ENCODE measurements around the gene INAFM1.

The INAFM1 gene

DNA sequence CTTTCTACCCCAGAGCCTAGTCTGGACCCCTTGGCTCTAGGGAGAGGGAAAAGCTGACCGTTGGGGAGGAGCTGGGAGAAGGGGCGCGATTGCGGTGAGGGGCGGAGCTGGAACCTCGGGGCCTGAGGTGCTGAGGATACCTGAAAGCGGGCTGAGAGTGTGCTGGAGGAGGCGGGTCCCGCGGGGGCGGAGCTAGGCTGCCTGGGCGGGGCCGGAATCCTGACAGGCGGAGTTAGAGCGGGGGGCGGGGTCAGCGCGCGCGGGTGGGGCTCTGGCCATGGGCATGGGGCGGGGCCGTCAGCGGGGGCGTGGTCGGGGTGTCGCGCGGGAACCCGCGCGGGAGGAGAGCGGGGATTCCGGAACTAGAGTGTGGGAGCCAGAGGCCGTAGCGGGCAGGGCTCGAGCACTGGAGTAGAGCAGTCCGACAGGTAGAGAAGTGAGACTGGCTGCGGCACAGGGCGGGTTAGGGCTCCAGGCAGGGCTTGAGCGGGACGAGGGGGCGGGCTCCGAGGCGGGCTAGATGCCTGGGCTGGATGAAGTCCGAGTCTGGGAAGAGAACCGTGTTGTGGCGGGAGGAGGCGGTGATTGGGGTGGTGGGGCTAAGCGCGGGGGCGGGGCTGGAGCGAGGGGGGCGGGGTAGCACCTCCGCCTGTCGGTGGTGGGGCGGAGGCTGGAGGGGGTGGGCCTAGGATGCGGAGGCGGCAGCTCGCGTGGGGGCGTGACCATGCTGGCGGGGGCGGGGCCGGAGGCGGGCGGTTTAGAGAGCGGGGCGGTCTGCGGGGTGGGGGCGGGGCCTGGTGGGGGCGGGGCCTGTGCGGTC lies at the start of gene INAFM1:
TSS of gene INAFM1 (plus strand) at position 815 of the 820 bp plus-strand sequence. CDS start 35 bp downstream, outside the sequence.
- peak; percentile 96 for DNase-seq

DNA sequence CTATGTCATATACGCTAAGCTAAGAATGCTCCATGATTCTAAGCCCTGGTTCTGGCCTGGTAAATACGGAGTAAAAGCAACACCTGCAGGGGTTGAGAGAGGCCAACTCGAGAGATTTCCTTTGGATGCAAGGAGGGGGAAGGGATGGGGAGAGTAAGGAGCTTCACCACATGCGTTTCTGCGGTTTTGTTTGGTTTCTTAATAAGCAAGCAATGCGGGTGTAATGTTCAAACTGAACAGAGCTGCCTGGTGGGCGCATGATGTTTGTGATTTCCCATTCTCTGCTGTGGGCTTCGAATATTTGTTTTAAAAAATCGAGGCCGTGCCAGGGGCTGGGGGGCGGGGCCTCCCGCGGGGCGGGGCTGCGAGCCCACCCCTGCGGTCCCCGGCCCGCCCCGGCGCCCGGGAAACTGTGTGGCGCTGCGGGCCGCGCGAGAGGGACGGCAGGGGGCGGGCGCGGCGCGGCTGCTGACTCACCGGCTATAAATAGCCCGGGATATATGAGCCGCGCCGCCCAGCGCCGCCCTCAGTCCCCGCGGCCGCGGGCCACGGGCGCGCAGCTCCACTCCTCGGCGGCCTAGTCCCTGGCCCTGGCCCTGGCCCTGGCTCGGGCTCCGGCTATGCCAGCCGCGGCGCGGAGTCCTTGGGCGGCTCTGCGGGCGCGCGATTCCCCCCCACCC lies 48.8 kb upstream of the INAFM1 start:
- peak; percentile 95 for DNase-seq

GRCh38 chr19:47226426-47227351 lies 48.0 kb upstream of the INAFM1 start:
- DNase-seq: peak; percentile 96

DNA sequence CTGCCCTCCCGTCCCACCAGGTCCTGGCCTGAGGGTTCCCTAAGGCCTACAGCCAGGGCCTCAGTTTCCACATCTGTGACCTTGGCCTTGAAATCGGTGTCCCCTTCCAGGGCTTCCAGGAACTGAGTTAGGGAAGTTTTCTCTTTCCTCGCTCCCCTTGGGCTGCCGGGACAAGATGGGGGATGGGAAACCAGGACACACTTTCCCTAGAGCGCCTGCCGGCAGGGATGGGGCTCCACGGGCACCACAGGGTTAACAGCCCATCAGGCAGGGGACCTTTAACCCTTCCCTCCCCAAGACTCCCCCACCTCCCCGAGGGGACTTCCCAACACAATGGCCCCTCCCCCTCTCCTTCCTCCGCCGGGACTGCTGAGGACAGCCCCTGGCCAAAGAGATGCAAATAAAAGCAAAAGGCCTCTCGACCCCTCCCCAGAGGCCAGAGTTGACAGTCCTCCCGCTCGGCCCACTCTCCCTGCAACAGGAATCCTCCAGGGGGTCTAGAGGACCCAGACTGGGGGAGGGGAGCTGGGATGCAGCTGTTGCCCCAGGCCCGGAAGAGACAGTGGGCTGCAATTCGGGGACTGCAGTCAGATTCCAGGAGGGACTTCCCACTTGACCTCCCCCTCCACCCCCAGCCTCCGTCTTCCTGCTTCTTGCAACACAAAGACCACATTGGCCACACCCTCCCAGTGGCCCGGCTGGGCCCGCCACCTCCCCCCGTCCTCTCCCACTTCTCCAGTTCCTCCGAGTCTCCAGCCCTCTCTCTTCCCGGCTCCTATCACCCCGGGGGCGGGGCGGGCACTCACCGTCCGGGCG lies 47.1 kb upstream of the INAFM1 start:
- DNase-seq: peak; percentile 93

DNA sequence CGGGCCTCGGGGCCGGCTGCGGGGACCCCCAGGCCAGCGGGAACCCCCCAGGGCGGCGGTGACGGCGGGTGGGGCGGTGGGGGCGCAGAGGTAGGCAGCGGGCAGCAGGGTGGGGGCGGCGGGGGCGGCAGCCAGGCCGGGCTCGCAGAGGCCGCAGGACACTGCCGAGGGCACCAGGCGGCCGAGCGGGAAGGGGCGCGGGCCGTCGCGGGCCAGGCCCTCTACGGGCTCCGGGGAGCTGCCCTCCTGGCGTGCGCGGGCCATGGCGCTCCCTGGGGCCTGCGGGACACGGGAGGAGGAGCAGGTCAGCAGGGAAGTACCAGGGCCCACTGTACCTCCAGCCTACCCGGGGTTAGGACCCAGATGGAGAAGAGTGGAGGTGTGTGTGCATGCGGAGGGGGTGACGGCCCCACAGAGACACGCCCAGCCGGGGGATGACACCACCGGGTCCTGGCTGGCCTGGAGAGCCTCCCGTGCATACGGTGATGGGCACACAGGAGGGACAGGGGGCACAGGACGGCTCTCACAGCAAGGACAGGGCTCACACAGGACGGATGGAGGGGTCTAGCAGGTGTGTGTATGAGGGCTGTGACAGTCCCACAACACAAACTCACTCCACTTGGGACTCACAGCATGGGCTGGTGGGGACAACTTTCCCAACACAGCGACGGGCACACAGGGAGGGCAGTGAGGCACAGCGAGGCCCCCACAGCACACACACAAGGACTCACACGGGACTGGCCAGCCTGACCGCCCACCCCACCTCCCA lies 46.3 kb upstream of the INAFM1 start:
- peak; percentile 85 for DNase-seq

GRCh38 chr19:47228937-47229675 lies 45.6 kb upstream of the INAFM1 start:
- DNase-seq: peak; percentile 63

DNA sequence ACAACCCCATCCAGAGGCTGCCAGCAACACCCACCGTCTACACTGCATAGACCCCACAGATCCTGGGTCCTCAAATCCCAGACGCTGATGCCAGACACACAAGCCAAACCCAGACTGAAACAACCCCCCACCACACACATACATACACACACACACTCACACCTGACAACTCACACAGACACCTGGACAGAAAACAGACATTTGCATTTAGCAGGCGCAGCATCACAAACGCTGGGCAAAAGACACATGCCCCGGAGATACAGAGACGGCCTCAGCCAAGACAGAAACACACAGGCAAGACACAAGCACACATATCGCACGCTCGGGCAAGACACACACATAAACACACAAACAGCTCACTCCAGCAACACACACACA lies 45.0 kb upstream of the INAFM1 start:
- peak; percentile 64 for DNase-seq

DNA sequence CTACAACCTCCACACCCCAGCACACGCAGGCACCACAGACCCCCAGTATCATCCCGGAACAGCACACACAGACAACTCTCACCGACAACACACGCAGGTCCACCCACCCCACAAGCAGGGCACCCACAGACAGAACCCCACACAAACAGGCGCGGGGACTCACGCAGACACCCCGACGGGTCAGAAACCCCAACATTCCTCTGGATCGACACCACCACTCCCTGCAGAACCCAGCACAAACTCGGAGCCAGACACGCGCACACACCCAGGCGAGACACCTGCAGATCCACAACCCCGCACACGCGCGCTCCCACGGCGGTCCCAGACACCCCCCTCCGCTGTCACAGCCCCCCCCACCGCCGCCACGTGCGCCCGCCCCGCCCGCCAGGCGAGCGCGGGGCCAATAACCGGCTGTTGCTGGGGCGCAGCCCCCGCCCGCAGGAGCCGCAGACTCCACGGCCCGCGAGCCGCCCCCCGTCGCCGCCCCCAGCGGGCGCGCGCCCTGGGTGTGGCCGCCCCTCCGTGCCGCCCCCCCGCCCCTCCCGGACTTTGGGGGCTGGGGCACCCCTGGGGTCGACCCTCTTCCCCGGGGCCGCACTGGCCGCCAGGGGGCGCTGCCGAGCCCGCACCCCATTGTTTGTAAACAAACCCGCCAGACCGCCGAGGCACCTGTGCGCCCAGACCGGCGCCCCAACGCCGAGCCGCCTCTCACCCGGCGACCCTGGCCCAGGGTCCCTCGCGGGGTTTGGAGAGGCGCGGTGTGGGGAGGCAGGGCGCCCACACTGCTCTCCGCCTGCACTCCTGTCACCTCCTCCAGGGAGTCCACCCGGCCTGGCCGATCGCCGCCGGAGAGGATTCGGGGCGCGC lies 44.4 kb upstream of the INAFM1 start:
- peak; percentile 71 for DNase-seq

- DNase-seq: no peak
Observed at GRCh38 chr19:47230921-47231214, 43.8 kb upstream of the INAFM1 start, which contains the start of gene BBC3. Gene BBC3 (minus strand): TSS chr19:47231199. CDS start chr19:47228431, 2,768 bp downstream.

GRCh38 chr19:47231215-47232054 lies 43.2 kb upstream of the INAFM1 start:
- peak; percentile 93 for DNase-seq

GRCh38 chr19:47232422-47233211 lies 42.1 kb upstream of the INAFM1 start:
- DNase-seq: peak; percentile 76

DNA sequence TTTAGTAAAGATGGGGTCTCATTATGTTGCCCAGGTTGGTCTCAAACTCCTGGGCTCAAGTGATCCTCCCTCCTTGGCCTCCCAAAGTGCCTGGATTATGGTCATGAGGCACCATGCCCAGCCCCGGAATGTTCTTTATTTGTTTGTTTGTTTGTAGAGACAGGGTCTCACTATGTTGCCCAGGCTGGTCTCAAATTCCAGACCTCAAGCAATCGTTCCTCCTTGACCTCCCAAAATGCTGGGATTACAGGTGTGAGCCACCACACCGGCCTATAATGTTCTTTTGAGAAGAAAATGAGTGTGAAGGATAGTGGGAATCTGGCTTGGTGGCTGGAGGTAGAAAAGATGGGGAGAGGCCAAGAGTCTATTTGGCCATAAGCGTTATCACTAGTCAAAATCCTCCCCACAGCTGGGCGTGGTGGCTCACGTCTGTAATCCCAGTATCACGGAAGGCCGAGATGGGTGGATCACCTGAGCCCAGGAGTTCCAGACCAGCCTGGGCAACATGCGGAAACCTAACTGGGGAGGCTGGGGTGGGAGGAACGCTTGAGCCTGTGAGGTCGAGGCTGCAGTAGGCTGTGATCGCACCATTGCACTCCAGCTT lies 38.5 kb upstream of the INAFM1 start:
- no peak for DNase-seq

- peak; percentile 58 for DNase-seq
Observed at GRCh38 chr19:47239152-47239551, 35.5 kb upstream of the INAFM1 start.

GRCh38 chr19:47239610-47240296 lies 34.9 kb upstream of the INAFM1 start:
- DNase-seq: peak; percentile 83

DNA sequence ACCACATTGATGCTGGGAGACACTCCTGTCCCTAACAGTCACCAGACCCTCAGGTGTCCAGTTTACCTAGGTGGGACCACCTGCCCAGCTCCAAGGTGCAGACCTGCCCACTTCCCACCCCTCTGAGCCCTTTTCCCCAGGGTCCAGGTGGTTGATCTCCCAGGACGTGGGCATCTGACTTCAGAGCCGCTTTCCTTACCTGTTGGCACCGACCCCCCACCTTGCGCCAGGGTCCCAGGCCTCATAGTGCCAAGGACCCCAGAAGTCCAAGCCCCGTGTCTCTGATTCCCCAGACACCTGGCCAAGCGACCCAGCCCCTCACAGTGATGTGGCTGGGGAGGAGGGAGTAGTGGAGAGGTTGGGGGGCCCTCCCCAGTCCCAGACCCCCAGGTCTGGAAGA lies 34.1 kb upstream of the INAFM1 start:
- DNase-seq: no peak

- peak; percentile 99 for DNase-seq
Observed at GRCh38 chr19:47240996-47241918, 33.4 kb upstream of the INAFM1 start.
